HEK293 (cell line): ENCODE data around the gene COX7A2.
A peak's percentile ranks its signal among the peaks of the same experiment; 100 is the strongest.

Source experiments
- KLF16 ChIP-seq: fragments of 450-650 bp; formaldehyde crosslinking; IDR thresholded peaks from 2 replicates; pipeline ENCODE4 v1.5.1; 2017; ENCODE audit warnings: missing biosample characterization, missing genetic modification characterization
- MYNN ChIP-seq: fragments of 450-650 bp; formaldehyde crosslinking; IDR thresholded peaks from 2 replicates; pipeline ENCODE4 v1.5.1; 2016; ENCODE audit warnings: missing biosample characterization, missing genetic modification characterization, borderline replicate concordance
- OSR2 ChIP-seq: fragments of 450-650 bp; formaldehyde crosslinking; IDR thresholded peaks from 2 replicates; pipeline ENCODE4 v1.5.1; 2016; ENCODE audit warnings: missing biosample characterization, missing genetic modification characterization
- RBAK ChIP-seq: fragments of 450-650 bp; formaldehyde crosslinking; IDR thresholded peaks from 2 replicates; pipeline ENCODE4 v1.5.1; 2016; ENCODE audit warnings: missing biosample characterization, missing genetic modification characterization
- REPIN1 ChIP-seq: fragments of 450-650 bp; formaldehyde crosslinking; IDR thresholded peaks from 2 replicates; pipeline ENCODE4 v1.5.1; 2017; ENCODE audit warnings: missing biosample characterization, missing genetic modification characterization, low read depth
- SCRT2 ChIP-seq: fragments of 450-650 bp; formaldehyde crosslinking; IDR thresholded peaks from 2 replicates; pipeline ENCODE4 v1.5.1; 2016; ENCODE audit warnings: missing biosample characterization, missing genetic modification characterization
- TRIM28 ChIP-seq: IDR thresholded peaks from 2 replicates; pipeline ENCODE4 v1.6.1; 2011; ENCODE audit warnings: low read length, control low read depth, borderline replicate concordance
- WT1 ChIP-seq: fragments of 450-650 bp; formaldehyde crosslinking; IDR thresholded peaks from 2 replicates; pipeline ENCODE4 v1.5.1; 2016; ENCODE audit warnings: missing biosample characterization, missing genetic modification characterization
- YY1 ChIP-seq: fragments of 450-650 bp; formaldehyde crosslinking; IDR thresholded peaks from 2 replicates; pipeline ENCODE4 v1.5.1; 2018; ENCODE audit warnings: missing biosample characterization, missing genetic modification characterization
- ZNF10 ChIP-seq: fragments of 450-650 bp; formaldehyde crosslinking; IDR thresholded peaks from 2 replicates; pipeline ENCODE4 v1.5.1; 2017; ENCODE audit warnings: missing biosample characterization, missing genetic modification characterization
- ZNF133 ChIP-seq: fragments of 450-650 bp; formaldehyde crosslinking; IDR thresholded peaks from 2 replicates; pipeline ENCODE4 v1.5.1; 2016; ENCODE audit warnings: missing biosample characterization, missing genetic modification characterization
- ZNF174 ChIP-seq: fragments of 450-650 bp; formaldehyde crosslinking; IDR thresholded peaks from 2 replicates; pipeline ENCODE4 v1.5.0; 2017; ENCODE audit warnings: missing biosample characterization, mild to moderate bottlenecking, missing genetic modification characterization
- ZNF211 ChIP-seq: fragments of 450-650 bp; formaldehyde crosslinking; IDR thresholded peaks from 2 replicates; pipeline ENCODE4 v1.5.1; 2016; ENCODE audit warnings: low read depth, missing biosample characterization, missing genetic modification characterization
- ZNF23 ChIP-seq: fragments of 450-650 bp; formaldehyde crosslinking; IDR thresholded peaks from 2 replicates; pipeline ENCODE4 v1.5.1; 2016; ENCODE audit warnings: missing biosample characterization, missing genetic modification characterization, borderline replicate concordance
- ZNF248 ChIP-seq: fragments of 450-650 bp; formaldehyde crosslinking; IDR thresholded peaks from 2 replicates; pipeline ENCODE4 v1.5.1; 2017; ENCODE audit warnings: missing biosample characterization, missing genetic modification characterization
- ZNF274 ChIP-seq, 2 experiments: fragments of 200-500 bp in 1 of 2; fragments of 450-650 bp in 1 of 2; sonication (Bioruptor generic) in 1 of 2; formaldehyde crosslinking in 1 of 2; IDR thresholded peaks; 2 replicates each; pipeline versions ENCODE4 v1.5.1 to v1.6.1; 2014 to 2016; ENCODE audit warnings: borderline replicate concordance in 1 of 2, inconsistent platforms in 1 of 2, low read length in 1 of 2, missing biosample characterization in 1 of 2, missing genetic modification characterization in 1 of 2
- ZNF292 ChIP-seq: fragments of 450-650 bp; formaldehyde crosslinking; IDR thresholded peaks from 2 replicates; pipeline ENCODE4 v1.5.1; 2016; ENCODE audit warnings: low read depth, missing biosample characterization, missing genetic modification characterization, borderline replicate concordance
- ZNF335 ChIP-seq: fragments of 450-650 bp; formaldehyde crosslinking; conservative IDR thresholded peaks from 2 replicates; pipeline ENCODE4 v1.5.1; 2016; ENCODE audit warnings: missing biosample characterization, missing genetic modification characterization
- ZNF354C ChIP-seq: fragments of 450-650 bp; formaldehyde crosslinking; IDR thresholded peaks from 2 replicates; pipeline ENCODE4 v1.5.1; 2016; ENCODE audit warnings: missing biosample characterization, missing genetic modification characterization, low read depth, borderline replicate concordance
- ZNF391 ChIP-seq: fragments of 450-650 bp; formaldehyde crosslinking; IDR thresholded peaks from 2 replicates; pipeline ENCODE4 v1.5.1; 2016; ENCODE audit warnings: low read depth, missing biosample characterization, missing genetic modification characterization, borderline replicate concordance
- ZNF426 ChIP-seq: fragments of 450-650 bp; formaldehyde crosslinking; IDR thresholded peaks from 2 replicates; pipeline ENCODE4 v1.5.1; 2017; ENCODE audit warnings: missing biosample characterization, missing genetic modification characterization, mild to moderate bottlenecking, inconsistent platforms, moderate library complexity
- ZNF473 ChIP-seq: fragments of 450-650 bp; formaldehyde crosslinking; IDR thresholded peaks from 2 replicates; pipeline ENCODE4 v1.5.1; 2017; ENCODE audit warnings: missing biosample characterization, missing genetic modification characterization
- ZNF510 ChIP-seq: fragments of 450-650 bp; formaldehyde crosslinking; IDR thresholded peaks from 2 replicates; pipeline ENCODE4 v1.5.1; 2018; ENCODE audit warnings: mild to moderate bottlenecking, missing genetic modification characterization, missing biosample characterization; ENCODE audit not compliant: insufficient replicate concordance
- ZNF514 ChIP-seq: fragments of 450-650 bp; formaldehyde crosslinking; IDR thresholded peaks from 2 replicates; pipeline ENCODE4 v1.5.1; 2016; ENCODE audit warnings: missing biosample characterization, missing genetic modification characterization
- ZNF521 ChIP-seq: fragments of 450-650 bp; formaldehyde crosslinking; IDR thresholded peaks from 2 replicates; pipeline ENCODE4 v1.5.1; 2017; ENCODE audit warnings: missing biosample characterization, mild to moderate bottlenecking, missing genetic modification characterization
- ZNF596 ChIP-seq: fragments of 450-650 bp; IDR thresholded peaks from 2 replicates; pipeline ENCODE4 v1.5.0; 2018; ENCODE audit warnings: missing biosample characterization, mild to moderate bottlenecking, missing genetic modification characterization, moderate library complexity
- ZNF600 ChIP-seq: fragments of 450-650 bp; formaldehyde crosslinking; IDR thresholded peaks from 2 replicates; pipeline ENCODE4 v1.5.1; 2016; ENCODE audit warnings: missing biosample characterization, missing genetic modification characterization
- ZNF626 ChIP-seq: fragments of 450-650 bp; sonication (Bioruptor Pico); formaldehyde crosslinking; IDR thresholded peaks from 2 replicates; pipeline ENCODE4 v1.5.1; 2018; ENCODE audit warnings: missing biosample characterization, missing genetic modification characterization, inconsistent platforms
- ZNF664 ChIP-seq: fragments of 450-650 bp; formaldehyde crosslinking; IDR thresholded peaks from 2 replicates; pipeline ENCODE4 v1.5.1; 2016; ENCODE audit warnings: missing biosample characterization, missing genetic modification characterization
- ZNF76 ChIP-seq: fragments of 450-650 bp; formaldehyde crosslinking; IDR thresholded peaks from 2 replicates; pipeline ENCODE4; 2016; ENCODE audit warnings: low read depth, missing biosample characterization, missing genetic modification characterization, borderline replicate concordance
- ZNF768 ChIP-seq: fragments of 450-650 bp; formaldehyde crosslinking; IDR thresholded peaks from 2 replicates; pipeline ENCODE4 v1.5.1; 2018; ENCODE audit warnings: missing biosample characterization, mild to moderate bottlenecking, missing genetic modification characterization
- ZNF776 ChIP-seq: fragments of 450-650 bp; formaldehyde crosslinking; IDR thresholded peaks from 2 replicates; pipeline ENCODE4 v1.5.0; 2017; ENCODE audit warnings: missing biosample characterization, missing genetic modification characterization, borderline replicate concordance
- ZSCAN23 ChIP-seq: fragments of 450-650 bp; formaldehyde crosslinking; IDR thresholded peaks from 2 replicates; pipeline ENCODE4 v1.5.1; 2016; ENCODE audit warnings: missing biosample characterization, missing genetic modification characterization
- TF ChIP-seq, protein P1 (sequence below): fragments of 450-650 bp; formaldehyde crosslinking; IDR thresholded peaks from 2 replicates; pipeline ENCODE4 v1.5.1; 2017; ENCODE audit warnings: missing biosample characterization, missing genetic modification characterization
- TF ChIP-seq, protein P2 (sequence below): fragments of 450-650 bp; formaldehyde crosslinking; IDR thresholded peaks from 2 replicates; pipeline ENCODE4 v1.5.1; 2016; ENCODE audit warnings: missing biosample characterization, missing genetic modification characterization
- TF ChIP-seq, protein P3 (sequence below): fragments of 450-650 bp; formaldehyde crosslinking; IDR thresholded peaks from 2 replicates; pipeline ENCODE4 v1.5.1; 2016; ENCODE audit warnings: missing biosample characterization, missing genetic modification characterization
- TF ChIP-seq, protein P4 (sequence below): fragments of 450-650 bp; formaldehyde crosslinking; IDR thresholded peaks from 2 replicates; pipeline ENCODE4 v1.5.1; 2016; ENCODE audit warnings: missing biosample characterization, missing genetic modification characterization

COX7A2 gene

DNA sequence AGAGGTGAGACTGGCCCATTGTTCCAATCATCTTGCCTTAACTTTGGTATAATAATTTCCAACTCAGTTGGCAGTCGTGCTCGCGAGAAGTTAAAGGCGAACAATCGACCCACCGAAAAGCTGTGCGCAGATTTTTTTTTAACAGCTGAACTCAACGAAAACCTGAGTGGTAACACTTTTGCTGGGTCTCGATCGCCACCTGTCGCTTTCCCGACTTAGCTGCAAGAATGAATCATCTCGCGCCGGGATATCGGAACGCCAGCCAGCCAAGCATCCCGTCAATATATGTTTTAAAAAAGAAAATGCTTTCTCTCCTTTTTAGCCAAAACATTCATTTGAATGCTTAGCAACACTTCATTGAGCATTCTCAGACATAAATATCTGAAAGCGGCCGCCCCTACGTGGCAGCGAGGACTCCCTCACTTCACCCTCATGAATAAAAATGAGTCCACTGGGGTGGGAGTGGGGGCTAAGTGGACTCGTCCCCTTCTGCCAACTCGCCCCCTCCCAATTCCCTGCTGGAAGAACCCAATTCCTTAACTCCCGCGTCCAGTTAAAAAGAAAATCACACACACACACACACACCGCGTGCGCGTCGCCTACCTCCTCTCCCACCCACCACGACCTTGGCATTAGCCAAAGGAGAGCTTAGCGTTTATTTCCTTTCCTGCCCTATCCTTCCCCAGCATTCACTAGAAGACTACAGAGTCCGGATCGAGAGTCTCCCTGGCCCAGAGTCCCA, 39.2 kb downstream of the COX7A2 start (continued):
- no peak for TF ChIP-seq TRIM28
- no peak for TF ChIP-seq ZNF292 (tag by site-specific recombination)
- TF ChIP-seq, protein P1, sequence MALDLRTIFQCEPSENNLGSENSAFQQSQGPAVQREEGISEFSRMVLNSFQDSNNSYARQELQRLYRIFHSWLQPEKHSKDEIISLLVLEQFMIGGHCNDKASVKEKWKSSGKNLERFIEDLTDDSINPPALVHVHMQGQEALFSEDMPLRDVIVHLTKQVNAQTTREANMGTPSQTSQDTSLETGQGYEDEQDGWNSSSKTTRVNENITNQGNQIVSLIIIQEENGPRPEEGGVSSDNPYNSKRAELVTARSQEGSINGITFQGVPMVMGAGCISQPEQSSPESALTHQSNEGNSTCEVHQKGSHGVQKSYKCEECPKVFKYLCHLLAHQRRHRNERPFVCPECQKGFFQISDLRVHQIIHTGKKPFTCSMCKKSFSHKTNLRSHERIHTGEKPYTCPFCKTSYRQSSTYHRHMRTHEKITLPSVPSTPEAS (tag by site-specific recombination) = peak; percentile 19; the same call in 1 of the 2 replicates
- TF ChIP-seq ZNF600 (tag by site-specific recombination) = no peak
- no peak for TF ChIP-seq YY1 (tag by site-specific recombination)
- no peak for TF ChIP-seq ZNF391 (tag by site-specific recombination)
- no peak for TF ChIP-seq ZNF211
- TF ChIP-seq ZNF76 = peak; percentile 10; the same call in 1 of the 2 replicates
- no peak for TF ChIP-seq WT1 (tag by site-specific recombination)
- no peak for TF ChIP-seq ZNF521 (tag by site-specific recombination)
- TF ChIP-seq, protein P2, sequence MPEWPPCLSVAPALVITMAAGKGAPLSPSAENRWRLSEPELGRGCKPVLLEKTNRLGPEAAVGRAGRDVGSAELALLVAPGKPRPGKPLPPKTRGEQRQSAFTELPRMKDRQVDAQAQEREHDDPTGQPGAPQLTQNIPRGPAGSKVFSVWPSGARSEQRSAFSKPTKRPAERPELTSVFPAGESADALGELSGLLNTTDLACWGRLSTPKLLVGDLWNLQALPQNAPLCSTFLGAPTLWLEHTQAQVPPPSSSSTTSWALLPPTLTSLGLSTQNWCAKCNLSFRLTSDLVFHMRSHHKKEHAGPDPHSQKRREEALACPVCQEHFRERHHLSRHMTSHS (tag by site-specific recombination) = no peak
- TF ChIP-seq ZNF664 = no peak
- 0 out of 2 replicates have a peak, but pooled peaks have one; percentile 45 for TF ChIP-seq SCRT2 (tag by site-specific recombination)
- TF ChIP-seq ZNF626 (tag by site-specific recombination) = no peak
- TF ChIP-seq REPIN1 (tag by site-specific recombination) = no peak
- no peak for TF ChIP-seq ZNF274 (IDR thresholded peaks at IDR 0.05; ENCODE audit: low read length)
- no peak for TF ChIP-seq ZNF274 (tag by site-specific recombination; IDR thresholded peaks at IDR 0.05; ENCODE audit: borderline replicate concordance)
- TF ChIP-seq ZNF510 (tag by site-specific recombination) = no peak
- TF ChIP-seq KLF16 (tag by site-specific recombination) = no peak
- no peak for TF ChIP-seq ZNF768 (tag by site-specific recombination)
- TF ChIP-seq ZNF473 (tag by site-specific recombination) = no peak
- TF ChIP-seq, protein P3, sequence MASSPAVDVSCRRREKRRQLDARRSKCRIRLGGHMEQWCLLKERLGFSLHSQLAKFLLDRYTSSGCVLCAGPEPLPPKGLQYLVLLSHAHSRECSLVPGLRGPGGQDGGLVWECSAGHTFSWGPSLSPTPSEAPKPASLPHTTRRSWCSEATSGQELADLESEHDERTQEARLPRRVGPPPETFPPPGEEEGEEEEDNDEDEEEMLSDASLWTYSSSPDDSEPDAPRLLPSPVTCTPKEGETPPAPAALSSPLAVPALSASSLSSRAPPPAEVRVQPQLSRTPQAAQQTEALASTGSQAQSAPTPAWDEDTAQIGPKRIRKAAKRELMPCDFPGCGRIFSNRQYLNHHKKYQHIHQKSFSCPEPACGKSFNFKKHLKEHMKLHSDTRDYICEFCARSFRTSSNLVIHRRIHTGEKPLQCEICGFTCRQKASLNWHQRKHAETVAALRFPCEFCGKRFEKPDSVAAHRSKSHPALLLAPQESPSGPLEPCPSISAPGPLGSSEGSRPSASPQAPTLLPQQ (tag by site-specific recombination) = no peak
- TF ChIP-seq ZNF23 (tag by site-specific recombination) = no peak
- no peak for TF ChIP-seq ZNF10 (tag by site-specific recombination)
- TF ChIP-seq RBAK (tag by site-specific recombination) = no peak
- no peak for TF ChIP-seq ZNF514 (tag by site-specific recombination)
- no peak for TF ChIP-seq ZNF354C (tag by site-specific recombination)
- no peak for TF ChIP-seq ZNF426 (tag by site-specific recombination)
- TF ChIP-seq ZNF776 (tag by site-specific recombination) = no peak
- TF ChIP-seq ZNF248 (tag by site-specific recombination) = no peak
- TF ChIP-seq ZSCAN23 (tag by site-specific recombination) = no peak
- no peak for TF ChIP-seq MYNN
- TF ChIP-seq ZNF133 (tag by site-specific recombination) = no peak
- no peak for TF ChIP-seq ZNF596
- TF ChIP-seq OSR2 = no peak
- no peak for TF ChIP-seq ZNF174 (tag by site-specific recombination)
- TF ChIP-seq, protein P4, sequence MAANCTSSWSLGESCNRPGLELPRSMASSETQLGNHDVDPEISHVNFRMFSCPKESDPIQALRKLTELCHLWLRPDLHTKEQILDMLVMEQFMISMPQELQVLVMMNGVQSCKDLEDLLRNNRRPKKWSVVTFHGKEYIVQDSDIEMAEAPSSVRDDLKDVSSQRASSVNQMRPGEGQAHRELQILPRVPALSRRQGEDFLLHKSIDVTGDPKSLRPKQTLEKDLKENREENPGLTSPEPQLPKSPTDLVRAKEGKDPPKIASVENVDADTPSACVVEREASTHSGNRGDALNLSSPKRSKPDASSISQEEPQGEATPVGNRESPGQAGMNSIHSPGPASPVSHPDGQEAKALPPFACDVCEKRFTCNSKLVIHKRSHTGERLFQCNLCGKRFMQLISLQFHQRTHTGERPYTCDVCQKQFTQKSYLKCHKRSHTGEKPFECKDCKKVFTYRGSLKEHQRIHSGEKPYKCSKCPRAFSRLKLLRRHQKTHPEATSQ (tag by site-specific recombination) = no peak
- peak; percentile 60 for TF ChIP-seq ZNF335 (tag by site-specific recombination)
